ENCODE data around the gene MYO15A.

DNA sequence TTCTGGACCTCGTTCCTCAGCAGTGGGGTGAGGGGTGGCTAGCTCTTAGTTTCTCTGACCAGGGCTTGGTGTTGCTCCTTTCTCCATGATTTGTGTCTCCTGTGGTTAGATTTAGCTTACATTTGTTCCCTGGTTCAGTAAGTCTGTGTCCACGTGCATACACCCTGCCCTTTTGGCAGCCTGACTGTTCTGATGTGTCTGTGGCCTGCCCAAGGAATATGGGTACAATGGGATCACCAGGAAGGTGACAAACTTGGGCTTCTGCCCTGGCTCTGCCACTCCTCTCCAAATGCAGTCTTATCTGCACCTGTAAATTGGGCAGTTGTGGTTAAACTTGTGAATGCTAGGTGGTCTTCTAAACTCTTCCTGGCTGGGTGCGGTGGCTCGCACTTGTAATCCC lies 92.6 kb downstream of the MYO15A start:
- no peak for TF ChIP-seq CTCF (conservative IDR thresholded peaks at IDR 0.05; ENCODE audit: low read depth in 2 of 2)
- TF ChIP-seq EZH2 (IDR thresholded peaks at IDR 0.05; ENCODE audit: low read depth, unreplicated experiment) = no peak
- no peak for TF ChIP-seq POLR2AphosphoS5 (IDR thresholded peaks at IDR 0.05; ENCODE audit: low read depth)
- no peak for TF ChIP-seq CREB1 (CRISPR knock-in tag; IDR thresholded peaks at IDR 0.05; ENCODE audit: low read depth)
- no peak for TF ChIP-seq STAT1 (IDR thresholded peaks at IDR 0.05; ENCODE audit: unreplicated experiment)
- TF ChIP-seq EZH2phosphoT487 (IDR thresholded peaks at IDR 0.05; ENCODE audit: unreplicated experiment) = no peak
- TF ChIP-seq, protein P1, sequence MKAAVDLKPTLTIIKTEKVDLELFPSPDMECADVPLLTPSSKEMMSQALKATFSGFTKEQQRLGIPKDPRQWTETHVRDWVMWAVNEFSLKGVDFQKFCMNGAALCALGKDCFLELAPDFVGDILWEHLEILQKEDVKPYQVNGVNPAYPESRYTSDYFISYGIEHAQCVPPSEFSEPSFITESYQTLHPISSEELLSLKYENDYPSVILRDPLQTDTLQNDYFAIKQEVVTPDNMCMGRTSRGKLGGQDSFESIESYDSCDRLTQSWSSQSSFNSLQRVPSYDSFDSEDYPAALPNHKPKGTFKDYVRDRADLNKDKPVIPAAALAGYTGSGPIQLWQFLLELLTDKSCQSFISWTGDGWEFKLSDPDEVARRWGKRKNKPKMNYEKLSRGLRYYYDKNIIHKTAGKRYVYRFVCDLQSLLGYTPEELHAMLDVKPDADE (IDR thresholded peaks at IDR 0.05) = no peak
- TF ChIP-seq NANOG (IDR thresholded peaks at IDR 0.05; ENCODE audit: borderline replicate concordance) = no peak

Measured in GM23338 (cell line).